GM06990 (cell line): ENCODE data around the gene FSTL4.

Source experiments
- DNase-seq: peaks from one replicate; pipeline ENCODE4 v3.0.0-alpha.2; 2011; ENCODE audit not compliant: insufficient read length; ENCODE audit errors: extremely low read depth
- H3K27me3 ChIP-seq: replicated peaks from 2 replicates; pipeline ENCODE4 v1.6.0; 2011; ENCODE audit warnings: low read length; ENCODE audit not compliant: control insufficient read depth, insufficient read depth
- H3K36me3 ChIP-seq: 2 replicates; pipeline ENCODE4 v1.5.1; 2011; ENCODE audit warnings: low read length; ENCODE audit not compliant: control insufficient read depth, insufficient read depth
- H3K4me3 ChIP-seq: replicated peaks from 2 replicates; pipeline ENCODE4 v1.5.1; 2011; ENCODE audit warnings: low read depth, mild to moderate bottlenecking, control low read depth, low read length
- CTCF ChIP-seq: IDR thresholded peaks from 2 replicates; pipeline ENCODE4 v1.5.1; 2011; ENCODE audit warnings: low read length, control low read depth, mild to moderate bottlenecking, inconsistent platforms; ENCODE audit not compliant: insufficient read depth, poor library complexity, severe bottlenecking

Gene FSTL4

GRCh38 chr5:133273661-133274596 is 338.4 kb downstream of the FSTL4 start:
- no peak for TF ChIP-seq CTCF
- H3K27me3 ChIP-seq: no peaks in the 10 kb centered on the region
- no peak for DNase-seq
- no peaks in the 10 kb centered on the region for H3K36me3 ChIP-seq
- no peak overlapping the region for H3K4me3 ChIP-seq

DNA sequence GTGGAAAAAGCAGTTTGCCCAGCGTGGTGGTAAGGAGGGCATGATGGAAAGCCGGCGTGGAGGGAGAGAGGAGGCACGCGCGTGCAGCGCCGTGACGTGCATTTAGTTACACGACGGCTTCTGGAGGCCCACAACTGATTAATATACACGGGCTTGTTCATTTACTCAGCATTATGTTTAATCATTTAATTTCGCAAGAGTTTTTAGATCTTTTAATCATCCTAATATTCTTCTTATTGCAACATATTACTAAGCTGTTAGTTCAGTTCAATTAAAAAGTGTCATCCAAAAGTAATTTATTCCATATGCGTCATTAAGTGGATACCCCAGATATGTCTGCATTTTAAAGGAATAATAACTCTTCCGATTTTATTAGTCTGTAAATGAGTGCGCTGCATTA is 340.0 kb downstream of the FSTL4 start:
- Histone ChIP-seq H3K27me3 (no peaks in the 10 kb centered on the region), H3K4me3 (no peak overlapping the region), H3K36me3 (no peaks in the 10 kb centered on the region)
- no peak for TF ChIP-seq CTCF
- no peak for DNase-seq

GRCh38 chr5:133271606-133272005 is 340.7 kb downstream of the FSTL4 start:
- TF ChIP-seq CTCF: no peak
- no peak overlapping the region for H3K4me3 ChIP-seq
- H3K27me3 ChIP-seq: no peaks in the 10 kb centered on the region
- DNase-seq: no peak
- H3K36me3 ChIP-seq: no peaks in the 10 kb centered on the region

DNA sequence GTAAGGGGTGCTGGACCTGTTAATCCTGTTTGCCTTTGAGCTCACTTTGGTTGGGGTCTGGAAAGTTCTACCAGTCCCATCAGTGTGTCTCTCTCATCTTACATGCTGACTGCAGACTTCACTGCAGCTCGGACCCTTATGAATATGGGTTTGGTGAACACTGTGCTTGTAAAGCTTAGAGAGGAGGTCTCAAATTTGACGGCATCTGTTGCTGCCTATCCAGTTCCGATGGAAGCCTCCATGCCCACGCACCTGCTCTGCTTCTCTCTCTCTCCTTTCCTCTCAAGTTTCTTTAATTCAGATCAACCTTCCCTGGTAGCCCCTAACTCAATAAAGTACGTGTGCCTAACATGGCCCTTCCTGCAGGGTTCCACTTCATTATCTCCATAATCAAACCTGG is 342.6 kb downstream of the FSTL4 start:
- no peak for DNase-seq
- H3K27me3 ChIP-seq: no peaks in the 10 kb centered on the region
- no peak for TF ChIP-seq CTCF
- H3K36me3 ChIP-seq: no peaks in the 10 kb centered on the region
- no peak overlapping the region for H3K4me3 ChIP-seq

GRCh38 chr5:133267601-133268000 is 344.7 kb downstream of the FSTL4 start:
- no peaks in the 10 kb centered on the region for H3K27me3 ChIP-seq
- no peak for TF ChIP-seq CTCF
- no peaks in the 10 kb centered on the region for H3K36me3 ChIP-seq
- DNase-seq: no peak
- H3K4me3 ChIP-seq: no peak overlapping the region

GRCh38 chr5:133266966-133267365 is 345.4 kb downstream of the FSTL4 start:
- no peak for DNase-seq
- Histone ChIP-seq H3K27me3 (no peaks in the 10 kb centered on the region), H3K36me3 (no peaks in the 10 kb centered on the region), H3K4me3 (no peak overlapping the region)
- TF ChIP-seq CTCF: no peak
